ENCODE data around the gene TMEM151A. TPM values are rescaled to one million over a fixed set of nuclear protein-coding genes. Genes with fewer than 3 reads are reported as not detected.
A peak's percentile ranks its signal among the peaks of the same experiment; 100 is the strongest.

Gene TMEM151A
- total and polyA plus RNA-seq, 5 experiments from 2014 or later, result 0.13 TPM; not detected in 4

- POLR2A ChIA-PET, result interaction anchor here (4.3 kb wide), 1 partner anchor 40 kb away, joined by 33 read pairs; no protein-coding TSS in a partner anchor
- H3K4me1 Mint-ChIP-seq, result peaks cover 16 to 25% (median 23%) of the 10 kb centered on the region in 4 donors
- H3K27me3 Mint-ChIP-seq, result peaks cover 0 to 3% (median 0%) of the 10 kb centered on the region in 5 donors
- H3K36me3 Mint-ChIP-seq, result peaks cover 0 to 41% (median 8%) of the 10 kb centered on the region in 3 donors
- DNase-seq (no peak), ATAC-seq (no peak)
- peak overlapping the region in 2 of 10 donors; percentile 44 to 99 for H3K27ac Mint-ChIP-seq
- H3K4me3 Mint-ChIP-seq, result peak overlapping the region in 1 of 10 donors; percentile 51
- no peaks in the 10 kb centered on the region for H3K9me3 Mint-ChIP-seq
These were observed 30.1 kb upstream of the TMEM151A start for GRCh38 chr11:66261578-66261977.

GRCh38 chr11:66262191-66262590 is 29.5 kb upstream of the TMEM151A start:
- Mint-ChIP-seq H3K4me3 (no peak overlapping the region), H3K4me1 (peaks cover 16 to 25% (median 22%) of the 10 kb centered on the region in 4 donors), H3K36me3 (peaks cover 0 to 45% (median 8%) of the 10 kb centered on the region in 3 donors), H3K27me3 (peaks cover 0 to 1% (median 0%) of the 10 kb centered on the region in 5 donors), H3K9me3 (no peaks in the 10 kb centered on the region), H3K27ac (peak overlapping the region in 3 of 10 donors; percentile 28 to 62 (median 40))
- DNase-seq (no peak), ATAC-seq (no peak)
- POLR2A ChIA-PET, result interaction anchor here (1.1 to 4.3 kb wide), 2 partner anchors 15 to 41 kb away, joined by 3 to 33 read pairs; partner anchors contain the start of gene CNIH2

GRCh38 chr11:66262696-66263095 is 29.0 kb upstream of the TMEM151A start:
- Mint-ChIP-seq H3K27me3 (no peaks in the 10 kb centered on the region), H3K36me3 (peaks cover 0 to 46% (median 8%) of the 10 kb centered on the region in 3 donors), H3K4me3 (no peak overlapping the region), H3K27ac (peak overlapping the region in 4 of 10 donors; percentile 7 to 55 (median 42)), H3K9me3 (no peaks in the 10 kb centered on the region), H3K4me1 (peaks cover 17 to 29% (median 25%) of the 10 kb centered on the region in 4 donors)
- POLR2A ChIA-PET, result interaction anchor here (1.1 kb wide), 1 partner anchor 15 kb away, joined by 3 read pairs; the partner anchor contains the start of gene CNIH2
- DNase-seq (no peak), ATAC-seq (no peak)

GRCh38 chr11:66263231-66263630 is 28.5 kb upstream of the TMEM151A start:
- no peaks in the 10 kb centered on the region for H3K9me3 Mint-ChIP-seq
- peaks cover 0 to 46% (median 8%) of the 10 kb centered on the region in 3 donors for H3K36me3 Mint-ChIP-seq
- H3K27me3 Mint-ChIP-seq, result no peaks in the 10 kb centered on the region
- peaks cover 21 to 30% (median 26%) of the 10 kb centered on the region in 4 donors for H3K4me1 Mint-ChIP-seq
- DNase-seq (no peak), ATAC-seq (no peak)
- peak overlapping the region in 3 of 10 donors; percentile 37 to 74 (median 55) for H3K27ac Mint-ChIP-seq
- POLR2A ChIA-PET, result interaction anchor here (1.1 kb wide), 1 partner anchor 14 kb away, joined by 3 read pairs; the partner anchor contains the start of gene CNIH2
- H3K4me3 Mint-ChIP-seq, result no peak overlapping the region

GRCh38 chr11:66263785-66264184 is 27.9 kb upstream of the TMEM151A start:
- Mint-ChIP-seq H3K27me3 (no peaks in the 10 kb centered on the region), H3K27ac (peak overlapping the region in 2 of 10 donors; percentile 33 to 65), H3K4me3 (no peak overlapping the region), H3K9me3 (peaks cover 0 to 2% (median 0%) of the 10 kb centered on the region in 9 donors), H3K4me1 (peaks cover 21 to 25% (median 22%) of the 10 kb centered on the region in 4 donors), H3K36me3 (peaks cover 0 to 46% (median 8%) of the 10 kb centered on the region in 3 donors)
- DNase-seq, result no peak
- POLR2A ChIA-PET, result no interaction called here
- no peak for ATAC-seq

- DNase-seq, result no peak
- H3K4me1 Mint-ChIP-seq, result peaks cover 20 to 23% (median 21%) of the 10 kb centered on the region in 4 donors
- no peak overlapping the region for H3K4me3 Mint-ChIP-seq
- H3K9me3 Mint-ChIP-seq, result peaks cover 0 to 2% (median 0%) of the 10 kb centered on the region in 9 donors
- peaks cover 0 to 2% (median 0%) of the 10 kb centered on the region in 5 donors for H3K27me3 Mint-ChIP-seq
- ATAC-seq, result no peak
- H3K36me3 Mint-ChIP-seq, result peaks cover 4 to 40% (median 6%) of the 10 kb centered on the region in 3 donors
- POLR2A ChIA-PET, result no interaction called here
- H3K27ac Mint-ChIP-seq, result peak overlapping the region in 1 of 10 donors; percentile 34
These were observed 27.3 kb upstream of the TMEM151A start for GRCh38 chr11:66264383-66264782.

GRCh38 chr11:66264914-66265313 is 26.8 kb upstream of the TMEM151A start:
- peak overlapping the region in 2 of 10 donors; percentile 63 to 81 for H3K27ac Mint-ChIP-seq
- DNase-seq (peak in 1 of 10 donors; percentile 36), ATAC-seq (no peak)
- POLR2A ChIA-PET, result interaction anchor here (6.7 kb wide), 1 partner anchor 17 kb away, joined by 102 read pairs; the partner anchor contains the start of gene CNIH2
- H3K27me3 Mint-ChIP-seq, result peaks cover 0 to 2% (median 0%) of the 10 kb centered on the region in 5 donors
- H3K36me3 Mint-ChIP-seq, result peaks cover 3 to 36% (median 5%) of the 10 kb centered on the region in 3 donors
- peaks cover 0 to 2% (median 0%) of the 10 kb centered on the region in 9 donors for H3K9me3 Mint-ChIP-seq
- H3K4me1 Mint-ChIP-seq, result peaks cover 20 to 23% (median 21%) of the 10 kb centered on the region in 4 donors
- H3K4me3 Mint-ChIP-seq, result peak overlapping the region in 1 of 10 donors; percentile 2

- H3K27me3 Mint-ChIP-seq, result peaks cover 0 to 2% (median 0%) of the 10 kb centered on the region in 5 donors
- H3K4me1 Mint-ChIP-seq, result peaks cover 21 to 30% (median 29%) of the 10 kb centered on the region in 4 donors
- POLR2A ChIA-PET, result interaction anchor here (4.2 to 6.7 kb wide), 2 partner anchors 16 to 23 kb away, joined by 27 to 102 read pairs; partner anchors contain the start of genes CNIH2 and YIF1A
- H3K27ac Mint-ChIP-seq, result peak overlapping the region in 1 of 10 donors; percentile 27
- DNase-seq (no peak), ATAC-seq (no peak)
- peaks cover 3 to 35% (median 5%) of the 10 kb centered on the region in 3 donors for H3K36me3 Mint-ChIP-seq
- H3K4me3 Mint-ChIP-seq, result peak overlapping the region in 3 of 10 donors; percentile 7 to 22 (median 20)
- H3K9me3 Mint-ChIP-seq, result peaks cover 0 to 2% (median 0%) of the 10 kb centered on the region in 9 donors
These were observed 25.9 kb upstream of the TMEM151A start for GRCh38 chr11:66265531-66266377.

GRCh38 chr11:66266378-66267038 is 25.2 kb upstream of the TMEM151A start:
- Mint-ChIP-seq H3K36me3 (peaks cover 3 to 34% (median 5%) of the 10 kb centered on the region in 3 donors), H3K4me1 (peaks cover 22 to 36% (median 31%) of the 10 kb centered on the region in 4 donors), H3K27me3 (peaks cover 0 to 2% (median 0%) of the 10 kb centered on the region in 5 donors), H3K27ac (peak overlapping the region in 8 of 10 donors; percentile 86 to 100 (median 97)), H3K9me3 (peaks cover 0 to 2% (median 0%) of the 10 kb centered on the region in 9 donors), H3K4me3 (peak overlapping the region; percentile 69 to 98 (median 93))
- no peak for ATAC-seq
- POLR2A ChIA-PET, result interaction anchor here (0.7 to 6.7 kb wide), 5 partner anchors 16 to 407 kb away, joined by 3 to 102 read pairs (median 8); partner anchors contain the start of genes CNIH2, RBM4 and YIF1A
- DNase-seq, result no peak

GRCh38 chr11:66267039-66267378 is 24.7 kb upstream of the TMEM151A start:
- Mint-ChIP-seq H3K27ac (peak overlapping the region; percentile 80 to 100 (median 93)), H3K27me3 (peaks cover 0 to 2% (median 0%) of the 10 kb centered on the region in 5 donors), H3K4me1 (peaks cover 20 to 41% (median 34%) of the 10 kb centered on the region in 4 donors), H3K9me3 (peaks cover 0 to 2% (median 0%) of the 10 kb centered on the region in 9 donors), H3K36me3 (peaks cover 3 to 37% (median 5%) of the 10 kb centered on the region in 3 donors), H3K4me3 (peak overlapping the region; percentile 69 to 98 (median 93))
- ATAC-seq (no peak), DNase-seq (no peak)
- POLR2A ChIA-PET, result interaction anchor here (0.7 to 6.7 kb wide), 13 partner anchors 15 to 1150 kb away, joined by 3 to 102 read pairs (median 8); partner anchors contain the start of genes BANF1, BRMS1, CD248 and CNIH2

- peaks cover 0 to 2% (median 0%) of the 10 kb centered on the region in 9 donors for H3K9me3 Mint-ChIP-seq
- DNase-seq (peak; percentile 85 to 94 (median 88)), ATAC-seq (peak; percentile 65)
- H3K4me1 Mint-ChIP-seq, result peaks cover 21 to 46% (median 38%) of the 10 kb centered on the region in 4 donors
- POLR2A ChIA-PET, result interaction anchor here (0.5 to 6.7 kb wide), 16 partner anchors 15 to 1151 kb away, joined by 3 to 102 read pairs (median 6); partner anchors contain the start of genes BANF1, BRMS1, CCDC85B and CD248
- peaks cover 3 to 38% (median 5%) of the 10 kb centered on the region in 3 donors for H3K36me3 Mint-ChIP-seq
- H3K4me3 Mint-ChIP-seq, result peak overlapping the region; percentile 89 to 98 (median 94)
- H3K27me3 Mint-ChIP-seq, result peaks cover 0 to 2% (median 0%) of the 10 kb centered on the region in 5 donors
- H3K27ac Mint-ChIP-seq, result peak overlapping the region; percentile 95 to 100 (median 99)
These were observed 24.1 kb upstream of the TMEM151A start for GRCh38 chr11:66267379-66268243.
